OCI-LY3 (cell line): Measurements from ENCODE around the gene EIF4G2.

Source experiments
- H2AFZ ChIP-seq: fragments of 200-600, 300-600 bp; shearing (Covaris generic); 2 replicates; pipeline ENCODE4 v1.6.0; 2014; ENCODE audit warnings: antibody characterized with exemption, low read depth, low read length
- H3K27ac ChIP-seq: fragments of 200-600, 300-600 bp; sonication (generic); 2 replicates; pipeline ENCODE4 v1.5.1; 2014; ENCODE audit warnings: mild to moderate bottlenecking, low read length, moderate library complexity, mixed read lengths
- H3K27me3 ChIP-seq: fragments of 200-600, 300-600 bp; sonication (generic); 2 replicates; pipeline ENCODE4 v1.6.1; 2014; ENCODE audit warnings: low read depth, low read length, mixed read lengths
- H3K36me3 ChIP-seq: fragments of 200-600, 300-600 bp; sonication (generic); replicated peaks from 2 replicates; pipeline ENCODE3; 2014; ENCODE audit warnings: low read depth, low read length, mixed read lengths
- H3K4me1 ChIP-seq: fragments of 300-600, 200-600 bp; sonication (generic); 2 replicates; pipeline ENCODE4 v1.6.1; 2014; ENCODE audit warnings: low read length, mixed read lengths
- H3K4me2 ChIP-seq: fragments of 200-600, 300-600 bp; sonication (generic); 2 replicates; pipeline ENCODE4 v1.6.1; 2014; ENCODE audit warnings: low read length, mixed read lengths
- H3K4me3 ChIP-seq: fragments of 300-600, 200-600 bp; sonication (generic); 2 replicates; pipeline ENCODE4 v1.5.1; 2014; ENCODE audit warnings: antibody characterized with exemption, mild to moderate bottlenecking, low read length, moderate library complexity
- H3K79me2 ChIP-seq: fragments of 300-600, 200-600 bp; shearing (Covaris generic); 2 replicates; pipeline ENCODE4 v1.6.1; 2014; ENCODE audit warnings: mild to moderate bottlenecking, low read length, mixed read lengths
- H3K9ac ChIP-seq: fragments of 300-600, 200-600 bp; shearing (Covaris generic); 2 replicates; pipeline ENCODE4 v1.6.0; 2014; ENCODE audit warnings: mild to moderate bottlenecking, low read length, moderate library complexity
- H3K9me3 ChIP-seq: fragments of 200-600, 300-600 bp; shearing (Covaris generic); 2 replicates; pipeline ENCODE4 v1.6.1; 2014; ENCODE audit warnings: low read length, mixed read lengths; ENCODE audit not compliant: insufficient read depth
- H4K20me1 ChIP-seq: fragments of 200-600, 300-600 bp; sonication (generic); 2 replicates; pipeline ENCODE4 v1.6.1; 2016; ENCODE audit warnings: low read length, mixed read lengths; ENCODE audit not compliant: insufficient read depth
- CTCF ChIP-seq: fragments of 200-600, 300-600 bp; sonication (generic); IDR thresholded peaks from 2 replicates; pipeline ENCODE4 v1.5.1; 2014; ENCODE audit warnings: antibody characterized with exemption, low read length, low read depth
- EZH2phosphoT487 ChIP-seq: fragments of 200-600 bp; shearing (Covaris generic); IDR thresholded peaks from 2 replicates; pipeline ENCODE4 v1.6.1; 2018; ENCODE audit warnings: antibody characterized with exemption, mixed run types, low read depth

The EIF4G2 gene

GRCh38 chr11:10805741-10806140, 3.0 kb downstream of the EIF4G2 start:
- no peak overlapping the region for H3K4me3 ChIP-seq
- no peak overlapping the region for H3K27ac ChIP-seq
- H3K4me1 ChIP-seq: peaks cover 18% of the 10 kb centered on the region
- no peaks in the 10 kb centered on the region for H3K27me3 ChIP-seq
- peaks cover 44% of the 10 kb centered on the region for H3K79me2 ChIP-seq
- H2AFZ ChIP-seq: no peak overlapping the region
- no peak overlapping the region for H3K9ac ChIP-seq
- H3K36me3 ChIP-seq: peaks cover 66% of the 10 kb centered on the region
- H4K20me1 ChIP-seq: peaks cover 4% of the 10 kb centered on the region; the same call in 1 of the 2 replicates
- no peaks in the 10 kb centered on the region for H3K9me3 ChIP-seq
- no peak overlapping the region for H3K4me2 ChIP-seq
- TF ChIP-seq EZH2phosphoT487 (no peak), CTCF (no peak)

- Histone ChIP-seq H3K27ac (no peak overlapping the region), H3K4me1 (peaks cover 10% of the 10 kb centered on the region), H3K9me3 (no peaks in the 10 kb centered on the region), H3K27me3 (no peaks in the 10 kb centered on the region), H3K4me3 (no peak overlapping the region), H3K4me2 (no peak overlapping the region), H3K36me3 (peaks cover 87% of the 10 kb centered on the region), H4K20me1 (peaks cover 4% of the 10 kb centered on the region; the same call in 1 of the 2 replicates), H3K9ac (no peak overlapping the region), H3K79me2 (peaks cover 40% of the 10 kb centered on the region), H2AFZ (no peak overlapping the region)
- TF ChIP-seq CTCF: no peak
- TF ChIP-seq EZH2phosphoT487: no peak
Observed at GRCh38 chr11:10803676-10804075, 5.0 kb downstream of the EIF4G2 start.

- TF ChIP-seq EZH2phosphoT487: no peak
- TF ChIP-seq CTCF: no peak
- no peak overlapping the region for H3K27ac ChIP-seq
- no peak overlapping the region for H3K4me3 ChIP-seq
- H3K36me3 ChIP-seq: peaks cover 90% of the 10 kb centered on the region
- H2AFZ ChIP-seq: no peak overlapping the region
- no peak overlapping the region for H3K9ac ChIP-seq
- no peaks in the 10 kb centered on the region for H3K27me3 ChIP-seq
- H4K20me1 ChIP-seq: 0 out of 2 replicates have a peak, but pooled peaks cover 11% of the 10 kb centered on the region
- H3K4me2 ChIP-seq: no peak overlapping the region
- H3K79me2 ChIP-seq: peaks cover 8% of the 10 kb centered on the region; the same call in 1 of the 2 replicates
- H3K4me1 ChIP-seq: no peaks in the 10 kb centered on the region
- no peaks in the 10 kb centered on the region for H3K9me3 ChIP-seq
Observed at GRCh38 chr11:10800292-10800691, 8.4 kb downstream of the EIF4G2 start.

GRCh38 chr11:10798330-10798928, 10.3 kb downstream of the EIF4G2 start:
- Histone ChIP-seq H3K9ac (no peak overlapping the region), H2AFZ (no peak overlapping the region), H3K4me1 (no peaks in the 10 kb centered on the region), H3K27me3 (no peaks in the 10 kb centered on the region), H3K9me3 (no peaks in the 10 kb centered on the region), H3K4me2 (no peak overlapping the region), H4K20me1 (0 out of 2 replicates have a peak, but pooled peaks cover 11% of the 10 kb centered on the region), H3K79me2 (0 out of 2 replicates have a peak, but pooled peaks cover 1% of the 10 kb centered on the region), H3K27ac (no peak overlapping the region), H3K36me3 (peaks cover 75% of the 10 kb centered on the region), H3K4me3 (no peak overlapping the region)
- no peak for TF ChIP-seq EZH2phosphoT487
- TF ChIP-seq CTCF: no peak
